Measurements from ENCODE around the gene PUM1.

Gene PUM1

DNA sequence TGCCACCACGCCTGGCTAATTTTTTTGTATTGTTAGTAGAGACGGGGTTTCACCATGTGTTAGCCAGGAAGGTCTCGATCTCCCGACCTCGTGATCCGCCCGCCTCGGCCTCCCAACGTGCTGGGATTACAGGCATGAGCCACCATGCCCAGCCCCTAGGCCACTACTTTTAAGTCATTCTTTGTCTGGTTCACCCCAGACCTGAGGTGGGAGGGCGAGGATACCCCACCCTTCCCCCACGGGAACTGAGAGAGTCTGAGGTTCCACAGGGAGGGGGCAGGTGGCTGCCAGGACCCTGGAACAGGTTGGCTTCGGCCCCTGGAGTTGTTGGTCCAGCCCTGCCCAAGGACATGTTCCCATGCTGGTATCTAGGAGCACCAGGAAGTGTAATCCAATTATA lies 149.2 kb downstream of the PUM1 start:
- DNase-seq (ENCODE audit: low read depth, low spot score) = no peak
- no peak overlapping the region for H3K27ac ChIP-seq
- no peaks in the 10 kb centered on the region for H3K36me3 ChIP-seq (ENCODE audit: insufficient read depth, low read length)
- TF ChIP-seq POLR2AphosphoS5 (IDR thresholded peaks at IDR 0.05; ENCODE audit: borderline replicate concordance, low read depth, low read length) (no peak), EZH2 (IDR thresholded peaks at IDR 0.05) (no peak), FOXP2 (optimal IDR thresholded peaks at IDR 0.05; ENCODE audit: control extremely low read depth, extremely low read length, insufficient read depth) (no peak)
- H3K9ac ChIP-seq (ENCODE audit: insufficient read length) = no peak overlapping the region
- no peak overlapping the region for H3K4me3 ChIP-seq
- no peaks in the 10 kb centered on the region for H3K9me3 ChIP-seq (ENCODE audit: low read depth, low read length)

GRCh38 chr1:30915491-30916230 lies 149.9 kb downstream of the PUM1 start:
- H3K27ac ChIP-seq = no peak overlapping the region
- no peak overlapping the region for H3K4me3 ChIP-seq
- no peaks in the 10 kb centered on the region for H3K9me3 ChIP-seq (ENCODE audit: low read depth, low read length)
- no peak for DNase-seq (ENCODE audit: low read depth, low spot score)
- no peak overlapping the region for H3K9ac ChIP-seq (ENCODE audit: insufficient read length)
- H3K36me3 ChIP-seq (ENCODE audit: insufficient read depth, low read length) = no peaks in the 10 kb centered on the region
- TF ChIP-seq POLR2AphosphoS5 (IDR thresholded peaks at IDR 0.05; ENCODE audit: borderline replicate concordance, low read depth, low read length) (no peak), FOXP2 (optimal IDR thresholded peaks at IDR 0.05; ENCODE audit: control extremely low read depth, extremely low read length, insufficient read depth) (no peak)

- DNase-seq (ENCODE audit: low read depth, low spot score) = no peak
- Histone ChIP-seq H3K9me3 (ENCODE audit: low read depth, low read length) (no peaks in the 10 kb centered on the region), H3K4me3 (no peak overlapping the region), H3K27ac (no peak overlapping the region), H3K9ac (ENCODE audit: insufficient read length) (no peak overlapping the region), H3K36me3 (ENCODE audit: insufficient read depth, low read length) (no peaks in the 10 kb centered on the region)
- TF ChIP-seq POLR2AphosphoS5 (IDR thresholded peaks at IDR 0.05; ENCODE audit: borderline replicate concordance, low read depth, low read length) (no peak), FOXP2 (optimal IDR thresholded peaks at IDR 0.05; ENCODE audit: control extremely low read depth, extremely low read length, insufficient read depth) (no peak), EZH2 (IDR thresholded peaks at IDR 0.05) (no peak)
Measured at GRCh38 chr1:30914931-30915330, 150.6 kb downstream of the PUM1 start.

DNA sequence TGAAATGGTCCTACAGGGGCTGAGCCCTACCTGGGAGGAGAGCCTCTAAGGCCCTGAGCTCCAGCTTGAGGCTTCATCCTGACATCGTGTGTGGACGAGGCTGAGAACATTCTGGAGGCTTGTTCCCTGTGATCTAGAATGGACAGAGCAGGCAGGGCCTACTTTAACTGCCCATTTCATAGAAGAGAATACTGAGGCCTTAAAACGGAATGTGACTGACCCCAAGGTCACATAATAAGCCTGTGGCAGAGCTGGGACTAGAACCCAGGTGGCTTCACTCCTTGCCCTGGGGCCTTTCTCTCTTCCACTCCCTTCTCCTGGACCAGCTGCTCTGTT lies 151.0 kb downstream of the PUM1 start:
- TF ChIP-seq POLR2AphosphoS5 (IDR thresholded peaks at IDR 0.05; ENCODE audit: borderline replicate concordance, low read depth, low read length) (no peak), FOXP2 (optimal IDR thresholded peaks at IDR 0.05; ENCODE audit: control extremely low read depth, extremely low read length, insufficient read depth) (no peak), EZH2 (IDR thresholded peaks at IDR 0.05) (no peak)
- Histone ChIP-seq H3K9me3 (ENCODE audit: low read depth, low read length) (no peaks in the 10 kb centered on the region), H3K4me3 (no peak overlapping the region), H3K9ac (ENCODE audit: insufficient read length) (no peak overlapping the region), H3K27ac (no peak overlapping the region), H3K36me3 (ENCODE audit: insufficient read depth, low read length) (no peaks in the 10 kb centered on the region)
- DNase-seq (ENCODE audit: low read depth, low spot score) = no peak

DNA sequence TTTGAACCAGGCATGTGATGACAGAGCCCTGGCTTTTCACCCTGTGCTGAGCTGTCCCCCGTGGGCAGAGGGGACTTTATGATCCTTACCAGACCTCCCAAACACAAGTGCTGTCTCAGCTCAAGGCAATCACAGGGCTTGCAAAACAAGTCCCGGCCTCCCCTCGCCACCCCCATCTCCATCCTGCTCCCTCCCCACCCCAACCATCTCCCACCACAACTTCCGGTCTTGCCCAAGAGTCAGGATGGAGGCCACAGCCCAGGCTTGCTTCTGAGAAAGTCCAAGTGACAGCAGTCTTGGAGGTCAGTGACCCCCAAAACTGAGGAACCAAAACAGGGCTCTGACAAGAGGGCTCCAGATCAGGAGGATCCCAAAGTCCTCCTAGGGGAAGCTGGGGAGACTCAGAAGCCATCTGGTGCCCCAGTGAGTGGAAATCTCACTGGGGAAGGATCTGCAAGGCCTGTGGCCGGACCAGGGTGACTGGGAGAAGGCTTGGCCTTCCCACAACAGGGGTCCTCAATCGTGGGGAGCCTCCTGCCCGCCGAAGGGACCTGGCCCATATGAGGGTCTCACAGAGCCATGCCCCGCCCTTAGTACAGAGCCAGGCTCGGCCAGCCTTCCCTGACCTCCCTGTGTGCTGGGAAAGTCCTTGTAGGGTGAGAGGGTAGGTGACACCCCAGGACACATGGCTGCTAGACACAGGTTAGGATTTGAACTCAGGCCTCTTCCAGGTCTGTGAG lies 152.4 kb downstream of the PUM1 start:
- no peak overlapping the region for H3K27ac ChIP-seq
- TF ChIP-seq FOXP2 (optimal IDR thresholded peaks at IDR 0.05; ENCODE audit: control extremely low read depth, extremely low read length, insufficient read depth) (no peak), POLR2AphosphoS5 (IDR thresholded peaks at IDR 0.05; ENCODE audit: borderline replicate concordance, low read depth, low read length) (no peak), EZH2 (IDR thresholded peaks at IDR 0.05) (no peak)
- H3K36me3 ChIP-seq (ENCODE audit: insufficient read depth, low read length) = no peaks in the 10 kb centered on the region
- no peak overlapping the region for H3K4me3 ChIP-seq
- H3K9me3 ChIP-seq (ENCODE audit: low read depth, low read length) = no peaks in the 10 kb centered on the region
- DNase-seq (ENCODE audit: low read depth, low spot score) = no peak
- no peak overlapping the region for H3K9ac ChIP-seq (ENCODE audit: insufficient read length)

DNA sequence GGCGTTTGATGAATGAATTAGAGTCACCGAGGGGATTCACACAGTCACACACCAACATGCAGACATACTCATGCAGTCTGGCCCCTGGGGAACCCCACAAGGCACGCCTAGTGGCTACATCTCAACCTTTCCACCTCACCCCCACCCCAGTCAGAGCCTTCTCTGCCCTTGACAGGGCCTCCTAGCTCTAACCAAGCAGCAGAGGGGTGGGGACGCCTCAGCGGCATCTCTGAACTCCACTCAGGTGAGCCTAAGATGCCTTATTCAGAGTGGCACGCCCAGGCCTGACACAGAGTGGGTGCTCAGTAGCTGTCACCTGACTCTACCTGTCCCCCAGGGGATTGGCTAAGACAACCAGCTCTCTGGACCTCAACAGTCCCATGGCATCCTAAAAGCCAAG lies 153.3 kb downstream of the PUM1 start:
- Histone ChIP-seq H3K4me3 (no peak overlapping the region), H3K27ac (no peak overlapping the region), H3K9me3 (ENCODE audit: low read depth, low read length) (no peaks in the 10 kb centered on the region), H3K36me3 (ENCODE audit: insufficient read depth, low read length) (no peaks in the 10 kb centered on the region), H3K9ac (ENCODE audit: insufficient read length) (no peak overlapping the region)
- no peak for TF ChIP-seq POLR2AphosphoS5 (IDR thresholded peaks at IDR 0.05; ENCODE audit: borderline replicate concordance, low read depth, low read length)
- no peak for DNase-seq (ENCODE audit: low read depth, low spot score)

- DNase-seq (ENCODE audit: low read depth, low spot score) = no peak
- no peaks in the 10 kb centered on the region for H3K9me3 ChIP-seq (ENCODE audit: low read depth, low read length)
- H3K4me3 ChIP-seq = no peak overlapping the region
- H3K9ac ChIP-seq (ENCODE audit: insufficient read length) = no peak overlapping the region
- TF ChIP-seq FOXP2 (optimal IDR thresholded peaks at IDR 0.05; ENCODE audit: control extremely low read depth, extremely low read length, insufficient read depth) (no peak), POLR2AphosphoS5 (IDR thresholded peaks at IDR 0.05; ENCODE audit: borderline replicate concordance, low read depth, low read length) (no peak), EZH2 (IDR thresholded peaks at IDR 0.05) (no peak)
- no peak overlapping the region for H3K27ac ChIP-seq
- no peaks in the 10 kb centered on the region for H3K36me3 ChIP-seq (ENCODE audit: insufficient read depth, low read length)
Measured at GRCh38 chr1:30911059-30911954, 154.2 kb downstream of the PUM1 start.

DNA sequence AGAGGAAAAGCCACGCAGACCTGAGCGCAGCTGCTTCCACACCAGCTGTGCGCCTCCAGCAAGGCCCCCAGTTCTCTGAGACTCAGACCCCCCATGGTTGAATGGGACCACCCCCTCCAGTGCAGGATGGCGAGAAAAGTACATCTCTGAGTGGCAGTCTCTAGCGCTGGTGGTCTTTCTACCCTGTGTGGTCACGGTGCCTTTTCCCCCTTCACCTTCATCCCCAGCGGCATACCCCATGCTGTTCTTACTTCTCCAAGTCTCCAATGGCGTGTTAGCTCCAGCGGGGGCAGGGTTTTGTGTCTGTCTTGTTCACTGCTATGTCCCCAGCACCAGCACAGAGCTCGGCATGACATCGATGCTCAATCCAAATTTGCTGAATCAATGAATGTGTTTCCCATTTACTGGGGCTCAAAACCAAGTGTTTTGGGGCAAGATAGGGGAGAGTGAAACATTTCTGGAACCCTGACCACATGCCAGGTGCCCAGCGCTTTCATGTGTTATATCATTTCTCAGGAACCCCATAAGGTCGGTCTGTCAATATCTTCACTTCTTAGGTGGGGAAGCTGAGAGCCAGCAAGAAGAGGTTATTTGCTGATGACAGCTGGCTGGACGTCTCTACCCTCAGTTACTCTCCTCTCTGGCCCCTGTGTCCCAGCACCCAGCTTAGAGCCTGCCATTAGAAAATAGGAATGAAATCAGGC lies 156.0 kb downstream of the PUM1 start:
- no peak for TF ChIP-seq POLR2AphosphoS5 (IDR thresholded peaks at IDR 0.05; ENCODE audit: borderline replicate concordance, low read depth, low read length)
- no peak for TF ChIP-seq EZH2 (IDR thresholded peaks at IDR 0.05)
- TF ChIP-seq FOXP2 (optimal IDR thresholded peaks at IDR 0.05; ENCODE audit: control extremely low read depth, extremely low read length, insufficient read depth) = no peak
- Histone ChIP-seq H3K9me3 (ENCODE audit: low read depth, low read length) (no peaks in the 10 kb centered on the region), H3K9ac (ENCODE audit: insufficient read length) (no peak overlapping the region), H3K36me3 (ENCODE audit: insufficient read depth, low read length) (no peaks in the 10 kb centered on the region), H3K4me3 (peak overlapping the region; percentile 62), H3K27ac (no peak overlapping the region)
- no peak for DNase-seq (ENCODE audit: low read depth, low spot score)

Data from SK-N-MC (cell line).